GM18499 (cell line): ENCODE data around the gene GALNT18.

ENCODE experiments used
- ATAC-seq: cut with Tn5 transposase; IDR thresholded peaks from one replicate; pipeline ENCODE4 v1.9.1; 2021; ENCODE audit warnings: moderate number of reproducible peaks; ENCODE audit not compliant: insufficient read depth, unreplicated experiment

GALNT18 gene

GRCh38 chr11:11421509-11421908 lies 200.3 kb downstream of the GALNT18 start:
- no peak for ATAC-seq

DNA sequence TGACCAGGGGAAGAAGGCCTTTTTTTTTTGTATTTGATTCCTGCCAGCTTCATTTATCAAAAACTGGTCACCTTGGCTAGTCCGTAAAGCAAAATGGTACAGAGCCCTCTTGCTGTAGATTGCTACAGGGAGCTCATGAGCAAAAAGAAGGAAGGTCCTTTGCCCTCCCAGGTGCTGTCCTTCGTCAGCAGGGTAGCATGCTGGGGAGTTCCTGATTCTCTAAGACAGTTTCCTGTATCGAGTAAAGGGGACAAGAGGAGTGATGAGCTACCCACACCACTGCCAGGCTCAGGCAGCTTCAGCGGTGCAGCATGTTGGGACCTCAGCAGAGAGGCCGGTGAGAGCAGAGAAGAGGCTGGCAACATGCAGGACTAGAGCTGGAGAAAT lies 200.9 kb downstream of the GALNT18 start:
- ATAC-seq = no peak

GRCh38 chr11:11420191-11420898 lies 201.5 kb downstream of the GALNT18 start:
- ATAC-seq = no peak

DNA sequence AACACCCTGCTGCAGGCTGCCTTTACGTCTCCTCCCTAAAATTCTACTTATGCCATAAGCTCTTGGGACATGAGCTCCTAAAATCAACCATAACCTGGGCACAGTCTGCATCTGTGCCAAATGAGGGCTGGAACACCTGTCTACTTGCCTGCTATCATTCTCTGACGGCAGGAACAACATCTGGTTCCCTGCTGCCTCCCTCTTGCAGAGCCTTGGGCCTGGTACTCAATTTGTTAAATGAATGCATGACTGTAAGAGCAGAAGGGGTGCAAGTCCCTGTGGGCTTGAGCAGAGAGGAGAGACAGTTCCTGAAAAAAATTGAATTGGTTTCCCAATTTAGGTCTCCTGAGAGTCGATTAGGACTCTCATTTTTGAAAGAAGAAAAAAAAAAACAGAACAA lies 202.1 kb downstream of the GALNT18 start:
- no peak for ATAC-seq

- ATAC-seq = no peak
Observed at GRCh38 chr11:11416917-11417316, 204.9 kb downstream of the GALNT18 start.

- no peak for ATAC-seq
Observed at GRCh38 chr11:11416502-11416901, 205.3 kb downstream of the GALNT18 start.

GRCh38 chr11:11415901-11416300 lies 205.9 kb downstream of the GALNT18 start:
- no peak for ATAC-seq

DNA sequence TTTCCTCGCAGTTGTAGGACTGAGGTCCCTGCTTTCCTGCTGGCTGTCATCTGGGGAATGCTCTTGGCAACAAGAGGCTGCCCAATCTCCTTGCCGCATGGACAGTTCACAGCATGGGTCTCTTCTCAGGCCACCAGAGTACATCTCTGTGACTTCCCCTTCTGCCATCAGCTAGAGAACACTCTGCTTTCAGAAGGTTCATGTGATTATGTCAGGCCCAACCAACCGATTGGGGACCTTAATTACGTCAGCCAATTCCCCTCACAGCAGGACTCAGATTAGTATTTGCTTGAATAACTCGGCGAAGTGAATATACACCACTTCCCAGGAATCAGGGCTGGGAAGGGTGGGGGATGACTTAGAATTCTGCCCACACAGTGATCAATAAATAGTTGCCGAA lies 206.8 kb downstream of the GALNT18 start:
- ATAC-seq = no peak

- no peak for ATAC-seq
Observed at GRCh38 chr11:11413776-11414175, 208.0 kb downstream of the GALNT18 start.

GRCh38 chr11:11411401-11411985 lies 210.3 kb downstream of the GALNT18 start:
- no peak for ATAC-seq

- no peak for ATAC-seq
Observed at GRCh38 chr11:11409901-11410300, 211.9 kb downstream of the GALNT18 start.

DNA sequence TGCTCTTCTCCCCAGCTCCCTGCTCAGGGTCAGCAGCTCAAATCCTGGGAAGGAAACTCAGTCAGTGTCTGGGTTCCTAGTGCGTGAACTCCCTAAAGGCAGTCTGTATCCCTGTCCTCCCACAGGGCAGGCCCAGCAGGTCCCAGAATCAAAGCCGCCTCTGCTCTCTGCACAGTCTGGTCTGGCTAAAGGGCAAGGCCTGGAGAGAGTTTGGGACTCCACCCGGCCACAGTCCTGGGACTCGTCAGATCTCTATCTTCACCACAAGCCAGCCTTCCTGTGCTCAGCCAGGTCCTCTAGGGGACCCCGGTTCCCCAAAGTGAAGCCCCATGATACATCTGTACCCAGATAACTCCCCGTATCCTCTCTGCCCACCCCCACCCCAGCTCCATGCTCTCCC lies 212.6 kb downstream of the GALNT18 start:
- no peak for ATAC-seq

GRCh38 chr11:11408436-11409221 lies 213.2 kb downstream of the GALNT18 start:
- ATAC-seq = no peak

- no peak for ATAC-seq
Observed at GRCh38 chr11:11407763-11408084, 214.1 kb downstream of the GALNT18 start.

DNA sequence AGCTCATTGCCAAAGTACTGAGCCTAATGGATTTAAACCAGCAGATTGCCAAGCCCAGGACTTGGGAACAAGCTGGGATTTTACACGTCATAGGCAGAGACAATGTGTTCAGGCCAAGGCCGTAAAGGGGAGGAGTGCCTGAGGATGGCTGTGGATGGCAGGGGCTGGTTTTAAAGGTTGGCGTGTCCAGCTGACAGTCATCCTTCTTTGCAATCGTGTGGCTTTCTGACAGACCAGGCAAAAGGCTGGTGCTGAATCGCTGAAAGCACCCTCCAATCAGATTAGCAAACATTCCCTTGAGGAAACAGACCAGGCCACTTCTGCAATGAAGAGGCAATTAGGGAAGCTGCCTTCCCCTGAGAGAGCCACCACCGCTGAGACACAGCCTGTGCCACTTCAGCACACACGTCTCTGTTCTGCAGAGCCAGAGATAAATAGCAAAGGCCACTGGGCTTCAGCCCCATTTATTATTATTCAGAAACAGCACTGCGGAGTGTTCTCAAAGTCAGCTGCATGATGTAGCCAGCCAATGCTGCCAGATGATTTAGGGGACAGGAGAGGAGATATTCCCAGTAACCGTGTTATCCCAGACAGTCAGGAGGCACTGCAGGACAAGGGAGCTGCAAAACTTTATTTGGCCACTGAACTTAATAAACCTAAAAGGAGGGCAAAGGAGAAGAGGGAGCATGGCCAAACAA lies 214.6 kb downstream of the GALNT18 start:
- no peak for ATAC-seq

DNA sequence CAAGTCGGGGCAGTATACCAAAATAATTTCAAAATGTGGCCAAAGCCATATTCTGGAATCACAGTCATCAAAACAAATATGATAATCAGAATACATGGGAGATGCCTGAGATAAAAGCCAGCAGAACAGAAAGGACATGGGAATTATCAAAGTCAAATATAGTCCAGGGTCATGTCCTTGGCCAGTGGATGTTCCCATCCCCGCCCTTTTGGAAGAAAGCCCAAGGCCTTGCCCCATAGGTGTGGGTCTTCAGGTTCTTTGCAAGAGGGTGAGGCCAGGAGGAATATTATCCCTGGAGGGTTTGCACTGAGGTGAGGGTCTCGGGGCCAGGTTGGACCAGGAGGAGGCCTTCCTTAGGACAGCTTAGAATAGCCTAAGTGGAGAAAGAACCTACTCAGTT lies 215.2 kb downstream of the GALNT18 start:
- no peak for ATAC-seq

DNA sequence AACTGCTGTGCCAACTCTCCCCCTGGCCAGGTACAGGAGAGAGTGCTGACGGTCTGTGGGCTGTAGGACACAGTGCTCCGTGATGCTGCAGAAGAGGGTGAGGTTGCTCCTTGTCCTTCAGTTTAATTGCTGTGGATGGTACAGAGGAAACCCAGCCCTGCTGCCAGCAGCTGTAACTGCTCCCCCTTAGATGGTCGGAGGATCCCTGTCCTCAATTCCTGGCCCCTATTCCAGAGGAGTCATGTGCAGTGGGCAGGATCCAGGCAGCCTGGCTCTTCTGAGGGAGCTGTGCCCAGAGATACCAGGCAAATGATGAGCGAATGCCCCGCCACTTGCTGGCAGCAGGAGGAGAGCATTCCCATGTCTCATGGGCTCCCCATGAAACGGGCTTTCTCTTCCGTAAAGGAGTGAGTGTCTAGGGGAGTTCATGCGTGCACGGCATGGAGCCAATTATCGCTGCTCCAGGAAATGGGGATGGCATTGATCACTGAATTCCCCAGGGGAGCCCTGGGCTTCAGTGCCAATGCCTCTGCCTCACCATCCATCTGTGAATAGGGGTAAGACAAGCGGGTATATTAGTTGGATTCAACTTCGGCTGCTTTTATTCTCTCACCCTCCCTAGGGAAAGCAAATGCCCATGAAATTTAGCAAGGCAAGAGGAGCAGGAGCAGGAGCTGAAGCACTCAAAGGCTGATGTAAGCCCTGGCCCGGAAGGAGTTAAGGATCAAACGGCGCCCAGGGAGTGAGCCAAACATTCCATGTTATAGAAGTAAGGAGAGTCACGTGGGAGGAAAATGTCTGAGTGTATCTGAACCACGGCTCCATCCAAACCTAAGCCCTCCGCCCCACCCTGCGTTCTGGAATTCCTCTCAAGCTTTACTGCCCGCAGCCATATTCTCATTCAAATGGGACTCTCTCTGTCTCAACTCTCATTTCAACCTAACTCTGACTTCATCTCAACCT lies 217.8 kb downstream of the GALNT18 start:
- ATAC-seq = no peak

GRCh38 chr11:11401960-11402535 lies 219.8 kb downstream of the GALNT18 start:
- ATAC-seq = no peak

DNA sequence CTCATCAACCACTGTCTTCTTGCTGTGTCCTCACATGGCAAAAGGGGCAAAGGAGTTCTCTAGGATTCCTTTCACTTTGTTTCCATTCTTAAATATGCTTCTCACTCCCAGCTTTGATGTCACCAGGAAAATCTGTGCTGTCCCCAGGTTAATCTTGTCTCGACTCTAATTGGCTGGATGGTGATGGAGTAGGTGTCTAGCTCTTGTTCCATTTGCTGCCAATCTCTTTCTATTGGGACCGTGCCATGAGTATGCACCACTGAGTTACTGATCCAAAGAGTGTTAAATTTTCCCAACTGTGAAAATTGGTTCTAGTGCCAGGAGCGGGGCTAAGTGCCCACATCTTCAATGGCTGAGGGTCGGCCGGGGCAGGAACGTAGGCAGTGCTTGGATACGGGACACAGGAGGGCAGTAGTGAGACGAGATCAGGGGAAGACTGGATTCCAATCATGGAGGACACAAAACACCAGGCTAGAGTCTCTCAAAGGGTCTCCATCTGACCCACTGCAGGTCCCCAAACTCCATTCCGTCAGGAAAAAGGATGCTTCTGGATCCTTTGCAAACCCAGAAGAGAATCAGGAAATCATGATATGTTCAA lies 221.1 kb downstream of the GALNT18 start:
- no peak for ATAC-seq
